Sigmoid colon (tissue), 3 donors: ENCODE measurements around the gene CAMSAP3.

Experiments
- POLR2A ChIP-seq, 2 donors: fragments of 450-650 bp; IDR thresholded peaks; one replicate each; pipeline ENCODE4 v1.6.1; 2016; ENCODE audit warnings: antibody characterized with exemption in 2 of 2, mild to moderate bottlenecking in 2 of 2, moderate library complexity in 2 of 2
- TF ChIP-seq, protein P1 (sequence below), 4 experiments: fragments of 450-650 bp in 3 of 4; fragments of 200-600 bp in 1 of 4; IDR thresholded peaks; one replicate each; pipeline ENCODE4 v1.5.1; 2016 to 2019; ENCODE audit warnings: antibody characterized with exemption in 4 of 4, mild to moderate bottlenecking in 3 of 4, moderate library complexity in 2 of 4

DNA sequence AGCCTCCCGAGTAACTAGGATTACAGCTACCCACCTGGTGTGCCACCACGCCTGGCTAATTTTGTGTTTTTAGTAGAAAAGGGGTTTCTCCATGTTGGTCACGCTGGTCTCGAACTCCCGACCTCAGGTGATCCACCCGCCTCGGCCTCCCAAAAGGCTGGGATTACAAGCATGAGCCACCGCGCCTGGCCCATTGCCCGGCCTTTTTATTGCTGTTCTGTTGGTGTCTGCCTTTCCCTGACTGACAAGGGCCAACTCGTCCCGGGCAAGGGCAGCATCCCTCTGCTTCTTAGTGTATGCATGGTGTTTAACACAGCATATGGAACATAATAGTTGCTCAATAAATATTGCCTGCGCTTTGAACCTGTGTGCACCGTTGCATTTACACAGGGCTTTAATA lies 67.0 kb downstream of the CAMSAP3 start:
- TF ChIP-seq POLR2A (IDR thresholded peaks at IDR 0.05) = no peak
- TF ChIP-seq, protein P1, sequence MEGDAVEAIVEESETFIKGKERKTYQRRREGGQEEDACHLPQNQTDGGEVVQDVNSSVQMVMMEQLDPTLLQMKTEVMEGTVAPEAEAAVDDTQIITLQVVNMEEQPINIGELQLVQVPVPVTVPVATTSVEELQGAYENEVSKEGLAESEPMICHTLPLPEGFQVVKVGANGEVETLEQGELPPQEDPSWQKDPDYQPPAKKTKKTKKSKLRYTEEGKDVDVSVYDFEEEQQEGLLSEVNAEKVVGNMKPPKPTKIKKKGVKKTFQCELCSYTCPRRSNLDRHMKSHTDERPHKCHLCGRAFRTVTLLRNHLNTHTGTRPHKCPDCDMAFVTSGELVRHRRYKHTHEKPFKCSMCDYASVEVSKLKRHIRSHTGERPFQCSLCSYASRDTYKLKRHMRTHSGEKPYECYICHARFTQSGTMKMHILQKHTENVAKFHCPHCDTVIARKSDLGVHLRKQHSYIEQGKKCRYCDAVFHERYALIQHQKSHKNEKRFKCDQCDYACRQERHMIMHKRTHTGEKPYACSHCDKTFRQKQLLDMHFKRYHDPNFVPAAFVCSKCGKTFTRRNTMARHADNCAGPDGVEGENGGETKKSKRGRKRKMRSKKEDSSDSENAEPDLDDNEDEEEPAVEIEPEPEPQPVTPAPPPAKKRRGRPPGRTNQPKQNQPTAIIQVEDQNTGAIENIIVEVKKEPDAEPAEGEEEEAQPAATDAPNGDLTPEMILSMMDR (IDR thresholded peaks at IDR 0.05) = no peak
